ENCODE measurements around the gene AHCYL2. TPM values are rescaled to one million over a fixed set of nuclear protein-coding genes. Genes with fewer than 3 reads are reported as not detected.

The AHCYL2 gene
- polyA plus RNA-seq, 1 experiment: 7.8 TPM

- ChIA-PET POLR2A (no interaction called here), CTCF (interaction anchor here (1.4 to 3.3 kb wide), 3 partner anchors 8 to 40 kb away, joined by 4 to 14 read pairs (median 6); no protein-coding TSS in a partner anchor)
- no peaks in the 10 kb centered on the region for H3K27me3 ChIP-seq (ENCODE audit: control insufficient read depth, insufficient read depth, low read length)
- no peak overlapping the region for H3K4me3 ChIP-seq (ENCODE audit: low read depth, low read length)
- DNase-seq (ENCODE audit: low read depth): no peak
- TF ChIP-seq CTCF (IDR thresholded peaks at IDR 0.05; ENCODE audit: insufficient read depth, low read depth, low read length): no peak
- peaks cover 2% of the 10 kb centered on the region; the same call in 1 of the 2 replicates for H3K36me3 ChIP-seq (ENCODE audit: control insufficient read depth, insufficient read depth, low read length)
Observed at GRCh38 chr7:129203050-129203741, 21.6 kb upstream of the AHCYL2 start.

GRCh38 chr7:129205126-129205818 lies 19.6 kb upstream of the AHCYL2 start:
- Histone ChIP-seq H3K4me3 (ENCODE audit: low read depth, low read length) (no peak overlapping the region), H3K36me3 (ENCODE audit: control insufficient read depth, insufficient read depth, low read length) (peaks cover 2% of the 10 kb centered on the region; the same call in 1 of the 2 replicates), H3K27me3 (ENCODE audit: control insufficient read depth, insufficient read depth, low read length) (no peaks in the 10 kb centered on the region)
- ChIA-PET CTCF (interaction anchor here (0.6 to 3.3 kb wide), 4 partner anchors 13 to 837 kb away, joined by 3 to 14 read pairs (median 3); no protein-coding TSS in a partner anchor), POLR2A (no interaction called here)
- TF ChIP-seq CTCF (IDR thresholded peaks at IDR 0.05; ENCODE audit: insufficient read depth, low read depth, low read length): no peak
- DNase-seq (ENCODE audit: low read depth): no peak

GRCh38 chr7:129205987-129206785 lies 18.6 kb upstream of the AHCYL2 start:
- no peak overlapping the region for H3K4me3 ChIP-seq (ENCODE audit: low read depth, low read length)
- ChIA-PET POLR2A (no interaction called here), CTCF (interaction anchor here (1.4 to 10.1 kb wide), 4 partner anchors 12 to 42 kb away, joined by 5 to 186 read pairs (median 12); no protein-coding TSS in a partner anchor)
- TF ChIP-seq CTCF (IDR thresholded peaks at IDR 0.05; ENCODE audit: insufficient read depth, low read depth, low read length): no peak
- DNase-seq (ENCODE audit: low read depth): no peak
- peaks cover 3% of the 10 kb centered on the region for H3K36me3 ChIP-seq (ENCODE audit: control insufficient read depth, insufficient read depth, low read length)
- H3K27me3 ChIP-seq (ENCODE audit: control insufficient read depth, insufficient read depth, low read length): no peaks in the 10 kb centered on the region

- Histone ChIP-seq H3K27me3 (ENCODE audit: control insufficient read depth, insufficient read depth, low read length) (no peaks in the 10 kb centered on the region), H3K36me3 (ENCODE audit: control insufficient read depth, insufficient read depth, low read length) (peaks cover 10% of the 10 kb centered on the region), H3K4me3 (ENCODE audit: low read depth, low read length) (no peak overlapping the region)
- ChIA-PET POLR2A (no interaction called here), CTCF (interaction anchor here (0.6 to 10.1 kb wide), 6 partner anchors 10 to 616 kb away, joined by 3 to 186 read pairs (median 12); no protein-coding TSS in a partner anchor)
- no peak for DNase-seq (ENCODE audit: low read depth)
- no peak for TF ChIP-seq CTCF (IDR thresholded peaks at IDR 0.05; ENCODE audit: insufficient read depth, low read depth, low read length)
Observed at GRCh38 chr7:129208667-129209066, 16.2 kb upstream of the AHCYL2 start.
